Testis (tissue), 3 donors: ENCODE data around the gene CCDC112. TPM values are rescaled to one million over a fixed set of nuclear protein-coding genes. Genes with fewer than 3 reads are reported as not detected.

ENCODE experiments used
- DNase-seq: peaks from one replicate; pipeline ENCODE4 v3.0.0-alpha.2; 2019
- H3K27ac ChIP-seq, 2 donors: fragments of 200-600 bp; sonication (generic); one replicate each; pipeline ENCODE4 v1.5.1; 2019
- H3K27me3 ChIP-seq: fragments of 200-600 bp; sonication (generic); one replicate; pipeline ENCODE4 v1.5.1; 2019
- H3K36me3 ChIP-seq: fragments of 200-600 bp; sonication (generic); one replicate; pipeline ENCODE4 v1.5.1; 2017; ENCODE audit warnings: low read depth; ENCODE audit errors: missing control alignments
- H3K4me1 ChIP-seq: fragments of 200-600 bp; sonication (generic); one replicate; pipeline ENCODE4 v1.5.1; 2019
- H3K4me3 ChIP-seq, 2 donors: fragments of 200-600 bp; sonication (generic); one replicate each; pipeline ENCODE4 v1.5.1; 2017 to 2019
- H3K9me3 ChIP-seq: fragments of 200-600 bp; sonication (generic); one replicate; pipeline ENCODE4 v1.5.1; 2017
- CTCF ChIP-seq, 3 experiments: fragments of 450-650 bp in 2 of 3; fragments of 200-600 bp in 1 of 3; sonication (generic) in 1 of 3; IDR thresholded peaks; one replicate each; pipeline ENCODE4 v1.5.1; 2016 to 2019; ENCODE audit warnings: antibody characterized with exemption in 3 of 3, mild to moderate bottlenecking in 2 of 3, moderate library complexity in 1 of 3
- POLR2A ChIP-seq: fragments of 450-650 bp; IDR thresholded peaks from one replicate; pipeline ENCODE4 v1.6.1; 2017; ENCODE audit warnings: antibody characterized with exemption, mild to moderate bottlenecking, moderate library complexity
- whole genome bisulfite sequencing, 2 donors: methylation state at CpG; one replicate each; pipeline ENCODE4 v1.1.5; 2018; 5-methylcytosine and 5-hydroxymethylcytosine counted together
- intact Hi-C: fragments of 100-400 bp; cut with DNase I; formaldehyde crosslinking; loops from one replicate; pipeline ENCODE4 v1.15.1; 2023; ENCODE audit warnings: low total_unique reads
- polyA plus RNA-seq: library from polyadenylated mRNA; stranded (reverse); fragments of 350-450 nt; fragmentation: Illumina TruSeq; extraction: RNeasy Lipid Tissue Mini Kit (QIAGEN cat#74804); gene quantifications from one replicate; pipeline ENCODE4 v1.2.3, GENCODE V29; 2014; ENCODE audit warnings: low read depth, low replicate concordance; ENCODE audit not compliant: insufficient read depth
- total RNA-seq, 2 donors: library from RNA; depleted of rRNA; stranded (reverse); fragments of >200 nt; gene quantifications; one replicate each; pipeline ENCODE4 v1.2.3, GENCODE V29; 2016

CCDC112 gene
- total and polyA plus RNA-seq, 3 donors from 2014 or later = 15.3 to 30.9 (median 20.4) TPM

GRCh38 chr5:115243412-115243811 lies 53.0 kb downstream of the CCDC112 start:
- intact Hi-C loops = no loop called here
- H3K4me3 ChIP-seq = no peak overlapping the region
- H3K27ac ChIP-seq = no peak overlapping the region
- TF ChIP-seq POLR2A = no peak
- TF ChIP-seq CTCF (IDR thresholded peaks at IDR 0.05) = no peak
- H3K4me1 ChIP-seq = no peaks in the 10 kb centered on the region
- DNase-seq = no peak
- H3K9me3 ChIP-seq = no peaks in the 10 kb centered on the region
- no peaks in the 10 kb centered on the region for H3K27me3 ChIP-seq
- no peaks in the 10 kb centered on the region for H3K36me3 ChIP-seq

DNA sequence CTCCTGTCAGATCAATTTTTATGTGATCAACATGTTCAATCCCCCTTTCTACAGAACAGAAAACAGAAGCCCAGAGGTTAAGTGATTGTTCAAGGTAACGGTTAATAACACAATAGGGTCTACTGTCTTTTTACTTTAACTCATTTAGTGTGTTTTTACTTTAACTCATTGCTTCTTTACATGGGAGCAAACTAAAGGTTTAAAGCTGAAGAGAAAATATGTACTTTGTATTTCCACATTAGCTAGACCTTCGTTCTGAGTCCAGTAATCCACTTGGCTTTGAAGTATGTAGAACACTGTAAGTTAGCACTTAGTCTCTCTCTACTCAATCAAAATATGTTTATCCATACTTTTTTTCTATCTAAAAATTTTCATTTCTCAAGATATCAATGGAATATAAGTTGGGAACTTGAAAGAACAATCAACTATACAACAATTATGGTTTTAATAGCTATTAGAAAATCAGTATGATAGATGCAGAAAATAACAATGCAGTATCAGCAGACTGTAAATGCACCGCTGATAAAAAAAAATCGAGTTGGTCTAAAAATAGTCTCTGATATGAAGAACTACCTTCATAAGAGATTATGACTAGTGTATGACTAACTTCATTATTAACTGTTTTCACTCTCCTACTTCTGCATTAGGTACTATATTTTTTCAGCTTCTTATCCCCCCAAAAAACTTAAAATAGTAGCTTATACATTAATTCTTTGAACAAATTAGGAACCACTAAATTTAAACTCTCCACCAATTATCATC lies 54.4 kb downstream of the CCDC112 start:
- 63 to 65% methylated on average over 4 of the region's 4 CpGs for WGBS, 2 donors
- no peak overlapping the region for H3K27ac ChIP-seq
- no peaks in the 10 kb centered on the region for H3K4me1 ChIP-seq
- TF ChIP-seq POLR2A (no peak), CTCF (IDR thresholded peaks at IDR 0.05) (no peak)
- H3K4me3 ChIP-seq = no peak overlapping the region
- no peaks in the 10 kb centered on the region for H3K27me3 ChIP-seq
- no peaks in the 10 kb centered on the region for H3K36me3 ChIP-seq
- intact Hi-C loops = no loop called here
- DNase-seq = no peak
- no peaks in the 10 kb centered on the region for H3K9me3 ChIP-seq

- Histone ChIP-seq H3K27me3 (no peaks in the 10 kb centered on the region), H3K36me3 (no peaks in the 10 kb centered on the region), H3K27ac (no peak overlapping the region), H3K9me3 (no peaks in the 10 kb centered on the region), H3K4me3 (no peak overlapping the region), H3K4me1 (no peaks in the 10 kb centered on the region)
- WGBS, 2 donors = 86 to 90% methylated on average over 3 of the region's 3 CpGs
- intact Hi-C loops = no loop called here
- TF ChIP-seq POLR2A = no peak
- no peak for TF ChIP-seq CTCF (IDR thresholded peaks at IDR 0.05)
- DNase-seq = no peak
Observed at GRCh38 chr5:115237066-115237465, 59.4 kb downstream of the CCDC112 start.

DNA sequence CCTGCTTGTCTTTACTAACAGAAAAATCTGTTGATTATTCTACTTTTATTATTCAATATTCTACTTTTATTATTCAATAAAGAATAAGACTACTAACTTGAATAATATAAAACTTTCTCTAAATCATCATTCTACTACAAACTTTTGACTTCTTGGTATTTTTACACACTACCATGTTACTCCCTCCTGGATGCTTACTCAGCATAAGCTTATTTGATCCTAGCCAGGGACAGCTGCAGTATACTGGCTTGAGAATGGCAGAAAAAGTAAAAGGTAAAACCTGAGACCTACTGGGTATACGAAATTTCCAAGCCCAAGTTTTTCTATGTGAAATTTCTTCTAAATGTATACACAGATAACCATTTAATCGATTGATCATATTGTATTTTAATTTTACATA lies 59.9 kb downstream of the CCDC112 start:
- no peak for DNase-seq
- TF ChIP-seq POLR2A = no peak
- TF ChIP-seq CTCF (IDR thresholded peaks at IDR 0.05) = no peak

GRCh38 chr5:115231598-115231997 lies 64.9 kb downstream of the CCDC112 start:
- intact Hi-C loops = no loop called here
- H3K4me3 ChIP-seq = no peak overlapping the region
- no peaks in the 10 kb centered on the region for H3K27me3 ChIP-seq
- H3K36me3 ChIP-seq = no peaks in the 10 kb centered on the region
- no peak overlapping the region for H3K27ac ChIP-seq
- TF ChIP-seq CTCF (IDR thresholded peaks at IDR 0.05) = no peak
- no peak for TF ChIP-seq POLR2A
- 92% methylated on average over 4 of the region's 4 CpGs for WGBS, 2 donors
- no peaks in the 10 kb centered on the region for H3K9me3 ChIP-seq
- DNase-seq = no peak
- no peaks in the 10 kb centered on the region for H3K4me1 ChIP-seq

More for the DNA sequence above, 59.9 kb downstream of the CCDC112 start:
- WGBS, 2 donors = 92 to 96% methylated on average over 2 of the region's 2 CpGs
- Histone ChIP-seq H3K36me3 (no peaks in the 10 kb centered on the region), H3K27me3 (no peaks in the 10 kb centered on the region), H3K27ac (no peak overlapping the region), H3K4me1 (no peaks in the 10 kb centered on the region), H3K9me3 (no peaks in the 10 kb centered on the region), H3K4me3 (no peak overlapping the region)
- intact Hi-C loops = no loop called here
